ENCODE data around the gene ATP6V0B. TPM values are rescaled to one million over a fixed set of nuclear protein-coding genes. Genes with fewer than 3 reads are reported as not detected.

ATP6V0B gene
- total and polyA plus RNA-seq, 9 of the 15 experiments (the other 6 are each of a cell fraction or from before 2014, with no cell fraction given) = 137 to 328 (median 220) TPM

DNA sequence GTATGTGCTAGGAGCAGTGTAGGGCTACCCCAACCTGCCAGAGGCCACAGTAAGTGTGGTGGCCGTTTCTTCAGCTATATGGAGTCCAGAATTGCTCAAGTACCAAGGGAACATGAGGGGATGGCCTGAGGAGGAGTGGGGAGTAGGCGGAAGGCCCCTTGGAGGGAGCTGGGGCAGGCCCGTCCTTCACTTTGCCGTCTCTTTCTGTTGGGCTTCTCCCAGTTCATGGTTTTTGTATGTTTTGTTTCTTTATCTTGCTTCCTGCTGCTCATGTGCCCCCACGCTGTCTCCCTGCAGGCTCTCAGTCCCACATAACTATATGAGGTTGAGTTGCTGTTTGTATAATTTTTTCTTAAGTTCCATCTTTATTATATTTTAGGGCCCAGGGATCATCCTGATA, 10.9 kb upstream of the ATP6V0B start (continued):
- TF ChIP-seq, protein P1, sequence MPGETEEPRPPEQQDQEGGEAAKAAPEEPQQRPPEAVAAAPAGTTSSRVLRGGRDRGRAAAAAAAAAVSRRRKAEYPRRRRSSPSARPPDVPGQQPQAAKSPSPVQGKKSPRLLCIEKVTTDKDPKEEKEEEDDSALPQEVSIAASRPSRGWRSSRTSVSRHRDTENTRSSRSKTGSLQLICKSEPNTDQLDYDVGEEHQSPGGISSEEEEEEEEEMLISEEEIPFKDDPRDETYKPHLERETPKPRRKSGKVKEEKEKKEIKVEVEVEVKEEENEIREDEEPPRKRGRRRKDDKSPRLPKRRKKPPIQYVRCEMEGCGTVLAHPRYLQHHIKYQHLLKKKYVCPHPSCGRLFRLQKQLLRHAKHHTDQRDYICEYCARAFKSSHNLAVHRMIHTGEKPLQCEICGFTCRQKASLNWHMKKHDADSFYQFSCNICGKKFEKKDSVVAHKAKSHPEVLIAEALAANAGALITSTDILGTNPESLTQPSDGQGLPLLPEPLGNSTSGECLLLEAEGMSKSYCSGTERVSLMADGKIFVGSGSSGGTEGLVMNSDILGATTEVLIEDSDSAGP (CRISPR knock-in tag; IDR thresholded peaks at IDR 0.05) = no peak
- no peak for TF ChIP-seq DDX20 (tag; IDR thresholded peaks at IDR 0.05; ENCODE audit: low read depth)
- TF ChIP-seq ZNF408 (CRISPR knock-in tag; IDR thresholded peaks at IDR 0.05; ENCODE audit: low read depth) = no peak
- TF ChIP-seq, protein P2, sequence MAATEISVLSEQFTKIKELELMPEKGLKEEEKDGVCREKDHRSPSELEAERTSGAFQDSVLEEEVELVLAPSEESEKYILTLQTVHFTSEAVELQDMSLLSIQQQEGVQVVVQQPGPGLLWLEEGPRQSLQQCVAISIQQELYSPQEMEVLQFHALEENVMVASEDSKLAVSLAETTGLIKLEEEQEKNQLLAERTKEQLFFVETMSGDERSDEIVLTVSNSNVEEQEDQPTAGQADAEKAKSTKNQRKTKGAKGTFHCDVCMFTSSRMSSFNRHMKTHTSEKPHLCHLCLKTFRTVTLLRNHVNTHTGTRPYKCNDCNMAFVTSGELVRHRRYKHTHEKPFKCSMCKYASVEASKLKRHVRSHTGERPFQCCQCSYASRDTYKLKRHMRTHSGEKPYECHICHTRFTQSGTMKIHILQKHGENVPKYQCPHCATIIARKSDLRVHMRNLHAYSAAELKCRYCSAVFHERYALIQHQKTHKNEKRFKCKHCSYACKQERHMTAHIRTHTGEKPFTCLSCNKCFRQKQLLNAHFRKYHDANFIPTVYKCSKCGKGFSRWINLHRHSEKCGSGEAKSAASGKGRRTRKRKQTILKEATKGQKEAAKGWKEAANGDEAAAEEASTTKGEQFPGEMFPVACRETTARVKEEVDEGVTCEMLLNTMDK (IDR thresholded peaks at IDR 0.05; ENCODE audit: borderline replicate concordance, insufficient read depth, low read depth, low read length, poor library complexity, severe bottlenecking) = no peak
- TF ChIP-seq, protein P3, sequence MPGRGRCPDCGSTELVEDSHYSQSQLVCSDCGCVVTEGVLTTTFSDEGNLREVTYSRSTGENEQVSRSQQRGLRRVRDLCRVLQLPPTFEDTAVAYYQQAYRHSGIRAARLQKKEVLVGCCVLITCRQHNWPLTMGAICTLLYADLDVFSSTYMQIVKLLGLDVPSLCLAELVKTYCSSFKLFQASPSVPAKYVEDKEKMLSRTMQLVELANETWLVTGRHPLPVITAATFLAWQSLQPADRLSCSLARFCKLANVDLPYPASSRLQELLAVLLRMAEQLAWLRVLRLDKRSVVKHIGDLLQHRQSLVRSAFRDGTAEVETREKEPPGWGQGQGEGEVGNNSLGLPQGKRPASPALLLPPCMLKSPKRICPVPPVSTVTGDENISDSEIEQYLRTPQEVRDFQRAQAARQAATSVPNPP (IDR thresholded peaks at IDR 0.05; ENCODE audit: borderline replicate concordance, insufficient read depth, insufficient read length) = no peak
- TF ChIP-seq, protein P4, sequence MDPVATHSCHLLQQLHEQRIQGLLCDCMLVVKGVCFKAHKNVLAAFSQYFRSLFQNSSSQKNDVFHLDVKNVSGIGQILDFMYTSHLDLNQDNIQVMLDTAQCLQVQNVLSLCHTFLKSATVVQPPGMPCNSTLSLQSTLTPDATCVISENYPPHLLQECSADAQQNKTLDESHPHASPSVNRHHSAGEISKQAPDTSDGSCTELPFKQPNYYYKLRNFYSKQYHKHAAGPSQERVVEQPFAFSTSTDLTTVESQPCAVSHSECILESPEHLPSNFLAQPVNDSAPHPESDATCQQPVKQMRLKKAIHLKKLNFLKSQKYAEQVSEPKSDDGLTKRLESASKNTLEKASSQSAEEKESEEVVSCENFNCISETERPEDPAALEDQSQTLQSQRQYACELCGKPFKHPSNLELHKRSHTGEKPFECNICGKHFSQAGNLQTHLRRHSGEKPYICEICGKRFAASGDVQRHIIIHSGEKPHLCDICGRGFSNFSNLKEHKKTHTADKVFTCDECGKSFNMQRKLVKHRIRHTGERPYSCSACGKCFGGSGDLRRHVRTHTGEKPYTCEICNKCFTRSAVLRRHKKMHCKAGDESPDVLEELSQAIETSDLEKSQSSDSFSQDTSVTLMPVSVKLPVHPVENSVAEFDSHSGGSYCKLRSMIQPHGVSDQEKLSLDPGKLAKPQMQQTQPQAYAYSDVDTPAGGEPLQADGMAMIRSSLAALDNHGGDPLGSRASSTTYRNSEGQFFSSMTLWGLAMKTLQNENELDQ (CRISPR knock-in tag; IDR thresholded peaks at IDR 0.05; ENCODE audit: borderline replicate concordance) = no peak
- no peak for TF ChIP-seq RCOR1 (IDR thresholded peaks at IDR 0.05; ENCODE audit: borderline replicate concordance in 1 of 2, low read depth in 2 of 2, low read length in 2 of 2)
- TF ChIP-seq, protein P5, sequence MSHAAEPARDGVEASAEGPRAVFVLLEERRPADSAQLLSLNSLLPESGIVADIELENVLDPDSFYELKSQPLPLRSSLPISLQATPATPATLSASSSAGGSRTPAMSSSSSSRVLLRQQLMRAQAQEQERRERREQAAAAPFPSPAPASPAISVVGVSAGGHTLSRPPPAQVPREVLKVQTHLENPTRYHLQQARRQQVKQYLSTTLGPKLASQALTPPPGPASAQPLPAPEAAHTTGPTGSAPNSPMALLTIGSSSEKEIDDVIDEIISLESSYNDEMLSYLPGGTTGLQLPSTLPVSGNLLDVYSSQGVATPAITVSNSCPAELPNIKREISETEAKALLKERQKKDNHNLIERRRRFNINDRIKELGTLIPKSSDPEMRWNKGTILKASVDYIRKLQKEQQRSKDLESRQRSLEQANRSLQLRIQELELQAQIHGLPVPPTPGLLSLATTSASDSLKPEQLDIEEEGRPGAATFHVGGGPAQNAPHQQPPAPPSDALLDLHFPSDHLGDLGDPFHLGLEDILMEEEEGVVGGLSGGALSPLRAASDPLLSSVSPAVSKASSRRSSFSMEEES (CRISPR knock-in tag; IDR thresholded peaks at IDR 0.05) = no peak
- no peak for TF ChIP-seq ZNF584 (CRISPR knock-in tag; IDR thresholded peaks at IDR 0.05; ENCODE audit: low read depth)
- TF ChIP-seq, protein P6, sequence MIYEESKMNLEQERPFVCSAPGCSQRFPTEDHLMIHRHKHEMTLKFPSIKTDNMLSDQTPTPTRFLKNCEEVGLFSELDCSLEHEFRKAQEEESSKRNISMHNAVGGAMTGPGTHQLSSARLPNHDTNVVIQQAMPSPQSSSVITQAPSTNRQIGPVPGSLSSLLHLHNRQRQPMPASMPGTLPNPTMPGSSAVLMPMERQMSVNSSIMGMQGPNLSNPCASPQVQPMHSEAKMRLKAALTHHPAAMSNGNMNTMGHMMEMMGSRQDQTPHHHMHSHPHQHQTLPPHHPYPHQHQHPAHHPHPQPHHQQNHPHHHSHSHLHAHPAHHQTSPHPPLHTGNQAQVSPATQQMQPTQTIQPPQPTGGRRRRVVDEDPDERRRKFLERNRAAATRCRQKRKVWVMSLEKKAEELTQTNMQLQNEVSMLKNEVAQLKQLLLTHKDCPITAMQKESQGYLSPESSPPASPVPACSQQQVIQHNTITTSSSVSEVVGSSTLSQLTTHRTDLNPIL (CRISPR knock-in tag; IDR thresholded peaks at IDR 0.05) = no peak
- no peak for TF ChIP-seq RBFOX2 (IDR thresholded peaks at IDR 0.05; ENCODE audit: low read depth, low read length)

Measured in K562 (cell line).